ENCODE data around the gene BIRC3.
"Not testable (repeated sequence)": the region's sequence is repeated elsewhere in the genome, so short reads cannot be mapped to it uniquely, and the experiment has no call there.

The BIRC3 gene

GRCh38 chr11:102361086-102362031, 44.1 kb downstream of the BIRC3 start:
- Histone ChIP-seq H3K36me3 (ENCODE audit: insufficient read depth, low read length) (peaks cover 43% of the 10 kb centered on the region), H3K4me3 (no peak overlapping the region), H3K9ac (ENCODE audit: insufficient read length) (no peak overlapping the region), H3K9me3 (ENCODE audit: low read depth, low read length) (no peaks in the 10 kb centered on the region), H3K27ac (no peak overlapping the region)
- no peak for DNase-seq (ENCODE audit: low read depth, low spot score)
- no peak for TF ChIP-seq FOXP2 (optimal IDR thresholded peaks at IDR 0.05; ENCODE audit: control extremely low read depth, extremely low read length, insufficient read depth)
- TF ChIP-seq EZH2 (IDR thresholded peaks at IDR 0.05) = no peak
- TF ChIP-seq POLR2AphosphoS5 (IDR thresholded peaks at IDR 0.05; ENCODE audit: borderline replicate concordance, low read depth, low read length) = no peak

GRCh38 chr11:102364991-102365390, 47.7 kb downstream of the BIRC3 start:
- Histone ChIP-seq H3K27ac (no peak overlapping the region), H3K36me3 (ENCODE audit: insufficient read depth, low read length) (peaks cover 37% of the 10 kb centered on the region), H3K9ac (ENCODE audit: insufficient read length) (no peak overlapping the region), H3K4me3 (no peak overlapping the region), H3K9me3 (ENCODE audit: low read depth, low read length) (no peaks in the 10 kb centered on the region)
- TF ChIP-seq FOXP2 (optimal IDR thresholded peaks at IDR 0.05; ENCODE audit: control extremely low read depth, extremely low read length, insufficient read depth) = no peak
- TF ChIP-seq EZH2 (IDR thresholded peaks at IDR 0.05) = no peak
- no peak for TF ChIP-seq POLR2AphosphoS5 (IDR thresholded peaks at IDR 0.05; ENCODE audit: borderline replicate concordance, low read depth, low read length)
- DNase-seq (ENCODE audit: low read depth, low spot score) = no peak

- Histone ChIP-seq H3K9ac (ENCODE audit: insufficient read length) (no peak overlapping the region), H3K36me3 (ENCODE audit: insufficient read depth, low read length) (peaks cover 25% of the 10 kb centered on the region)
- DNase-seq (ENCODE audit: low read depth, low spot score) = no peak
These were observed 50.1 kb downstream of the BIRC3 start for GRCh38 chr11:102367364-102367763.

GRCh38 chr11:102368472-102368871, 51.2 kb downstream of the BIRC3 start:
- Histone ChIP-seq H3K9me3 (ENCODE audit: low read depth, low read length) (no peaks in the 10 kb centered on the region), H3K27ac (no peak overlapping the region), H3K36me3 (ENCODE audit: insufficient read depth, low read length) (peaks cover 20% of the 10 kb centered on the region), H3K9ac (ENCODE audit: insufficient read length) (no peak overlapping the region), H3K4me3 (no peak overlapping the region)
- TF ChIP-seq EZH2 (IDR thresholded peaks at IDR 0.05) = no peak
- no peak for TF ChIP-seq FOXP2 (optimal IDR thresholded peaks at IDR 0.05; ENCODE audit: control extremely low read depth, extremely low read length, insufficient read depth)
- TF ChIP-seq POLR2AphosphoS5 (IDR thresholded peaks at IDR 0.05; ENCODE audit: borderline replicate concordance, low read depth, low read length) = no peak
- no peak for DNase-seq (ENCODE audit: low read depth, low spot score)

More at GRCh38 chr11:102367364-102367763, 50.1 kb downstream of the BIRC3 start:
- Histone ChIP-seq H3K27ac (no peak overlapping the region), H3K9me3 (ENCODE audit: low read depth, low read length) (no peaks in the 10 kb centered on the region), H3K4me3 (no peak overlapping the region)
- TF ChIP-seq FOXP2 (optimal IDR thresholded peaks at IDR 0.05; ENCODE audit: control extremely low read depth, extremely low read length, insufficient read depth) = no peak
- TF ChIP-seq EZH2 (IDR thresholded peaks at IDR 0.05) = no peak
- no peak for TF ChIP-seq POLR2AphosphoS5 (IDR thresholded peaks at IDR 0.05; ENCODE audit: borderline replicate concordance, low read depth, low read length)

GRCh38 chr11:102374633-102375424, 57.5 kb downstream of the BIRC3 start:
- H3K27ac ChIP-seq; H3K4me3 ChIP-seq; H3K9ac ChIP-seq (ENCODE audit: insufficient read length); H3K9me3 ChIP-seq (ENCODE audit: low read depth, low read length); DNase-seq (ENCODE audit: low read depth, low spot score): not testable (repeated sequence)
- H3K36me3 ChIP-seq (ENCODE audit: insufficient read depth, low read length) = peaks cover 26% of the 10 kb centered on the region

GRCh38 chr11:102375720-102376399, 58.6 kb downstream of the BIRC3 start:
- TF ChIP-seq EZH2 (IDR thresholded peaks at IDR 0.05) (no peak), POLR2AphosphoS5 (IDR thresholded peaks at IDR 0.05; ENCODE audit: borderline replicate concordance, low read depth, low read length) (no peak), FOXP2 (optimal IDR thresholded peaks at IDR 0.05; ENCODE audit: control extremely low read depth, extremely low read length, insufficient read depth) (no peak)
- Histone ChIP-seq H3K36me3 (ENCODE audit: insufficient read depth, low read length) (peaks cover 28% of the 10 kb centered on the region), H3K27ac (no peak overlapping the region), H3K9me3 (ENCODE audit: low read depth, low read length) (no peaks in the 10 kb centered on the region), H3K4me3 (no peak overlapping the region), H3K9ac (ENCODE audit: insufficient read length) (no peak overlapping the region)
- no peak for DNase-seq (ENCODE audit: low read depth, low spot score)

GRCh38 chr11:102377891-102378290, 60.6 kb downstream of the BIRC3 start:
- Histone ChIP-seq H3K36me3 (ENCODE audit: insufficient read depth, low read length) (peaks cover 28% of the 10 kb centered on the region), H3K4me3 (no peak overlapping the region), H3K9ac (ENCODE audit: insufficient read length) (no peak overlapping the region), H3K27ac (no peak overlapping the region; the same call in 1 of the 2 replicates), H3K9me3 (ENCODE audit: low read depth, low read length) (no peaks in the 10 kb centered on the region)
- DNase-seq (ENCODE audit: low read depth, low spot score) = no peak
- TF ChIP-seq FOXP2 (optimal IDR thresholded peaks at IDR 0.05; ENCODE audit: control extremely low read depth, extremely low read length, insufficient read depth) (no peak), EZH2 (IDR thresholded peaks at IDR 0.05) (no peak), POLR2AphosphoS5 (IDR thresholded peaks at IDR 0.05; ENCODE audit: borderline replicate concordance, low read depth, low read length) (no peak)

GRCh38 chr11:102378818-102379217, 61.5 kb downstream of the BIRC3 start:
- TF ChIP-seq FOXP2 (optimal IDR thresholded peaks at IDR 0.05; ENCODE audit: control extremely low read depth, extremely low read length, insufficient read depth) (no peak), POLR2AphosphoS5 (IDR thresholded peaks at IDR 0.05; ENCODE audit: borderline replicate concordance, low read depth, low read length) (no peak), EZH2 (IDR thresholded peaks at IDR 0.05) (no peak)
- Histone ChIP-seq H3K9me3 (ENCODE audit: low read depth, low read length) (no peaks in the 10 kb centered on the region), H3K36me3 (ENCODE audit: insufficient read depth, low read length) (peaks cover 28% of the 10 kb centered on the region), H3K27ac (no peak overlapping the region), H3K4me3 (no peak overlapping the region), H3K9ac (ENCODE audit: insufficient read length) (no peak overlapping the region)
- no peak for DNase-seq (ENCODE audit: low read depth, low spot score)

Data from SK-N-MC (cell line).